AG10803 (cell line): ENCODE measurements around the gene MAGEA6.
"Not testable (repeated sequence)": the region's sequence is repeated elsewhere in the genome, so short reads cannot be mapped to it uniquely, and the experiment has no call there.

ENCODE experiments used
- DNase-seq: peaks from one replicate; pipeline ENCODE4 v3.0.0; 2010; ENCODE audit warnings: low read depth
- H3K4me3 ChIP-seq: 2 replicates; pipeline ENCODE4 v1.5.1; 2011; ENCODE audit warnings: mild to moderate bottlenecking, low read length, control low read depth
- CTCF ChIP-seq: conservative IDR thresholded peaks from 2 replicates; pipeline ENCODE4 v1.5.1; 2011; ENCODE audit warnings: mild to moderate bottlenecking, low read length, control low read depth, inconsistent platforms

MAGEA6 gene

GRCh38 chrX:152806035-152806434 is 36.5 kb upstream of the MAGEA6 start:
- DNase-seq, result no peak
- TF ChIP-seq CTCF, result no peak
- no peak overlapping the region for H3K4me3 ChIP-seq

- H3K4me3 ChIP-seq, result no peak overlapping the region
- TF ChIP-seq CTCF, result no peak
- no peak for DNase-seq
Measured at GRCh38 chrX:152798945-152799344, 29.5 kb upstream of the MAGEA6 start.

GRCh38 chrX:152787062-152787461 is 17.6 kb upstream of the MAGEA6 start:
- not testable (repeated sequence) for DNase-seq, H3K4me3 ChIP-seq

GRCh38 chrX:152766562-152766961 is 2.9 kb downstream of the MAGEA6 start:
- H3K4me3 ChIP-seq, DNase-seq: not testable (repeated sequence)

- DNase-seq, H3K4me3 ChIP-seq: not testable (repeated sequence)
Measured at GRCh38 chrX:152761582-152761981, 7.9 kb downstream of the MAGEA6 start.

GRCh38 chrX:152759544-152759943 is 9.9 kb downstream of the MAGEA6 start:
- not testable (repeated sequence) for H3K4me3 ChIP-seq, DNase-seq

GRCh38 chrX:152758918-152759317 is 10.6 kb downstream of the MAGEA6 start, which contains the start of gene CSAG3:
CSAG3 (plus strand) TSS chrX:152759218.
- not testable (repeated sequence) for H3K4me3 ChIP-seq, DNase-seq

GRCh38 chrX:152754871-152755270 is 14.6 kb downstream of the MAGEA6 start:
- not testable (repeated sequence) for DNase-seq, H3K4me3 ChIP-seq

- H3K4me3 ChIP-seq, DNase-seq: not testable (repeated sequence)
Measured at GRCh38 chrX:152753686-152754650, 15.5 kb downstream of the MAGEA6 start, which contains the start of gene MAGEA2. MAGEA2 (minus strand) TSS chrX:152753842; CDS start chrX:152751363, 2,479 bp downstream.

GRCh38 chrX:152738560-152738959 is 30.9 kb downstream of the MAGEA6 start:
- DNase-seq, result no peak
- no peak for TF ChIP-seq CTCF
- no peak overlapping the region for H3K4me3 ChIP-seq

- not testable (repeated sequence) for H3K4me3 ChIP-seq, DNase-seq
Measured at GRCh38 chrX:152736528-152736927, 33.0 kb downstream of the MAGEA6 start.
